ES-I3 (cell line): ENCODE data around the gene FGB.

ENCODE experiments used
- H3K36me3 ChIP-seq: 2 replicates; pipeline ENCODE4 v1.6.1; 2013; ENCODE audit warnings: mild to moderate bottlenecking, low read length, control low read depth, moderate library complexity; ENCODE audit not compliant: insufficient read depth
- H3K4me1 ChIP-seq: 2 replicates; pipeline ENCODE4 v1.6.1; 2013; ENCODE audit warnings: mild to moderate bottlenecking, control low read depth, low read length; ENCODE audit not compliant: insufficient read depth
- H3K9ac ChIP-seq: 2 replicates; pipeline ENCODE4 v1.6.1; 2013; ENCODE audit warnings: low read depth, mild to moderate bottlenecking, low read length, moderate library complexity
- H3K9me3 ChIP-seq: 2 replicates; pipeline ENCODE4 v1.6.1; 2013; ENCODE audit warnings: mild to moderate bottlenecking, low read length, moderate library complexity; ENCODE audit not compliant: control insufficient read depth, insufficient read depth

FGB gene

DNA sequence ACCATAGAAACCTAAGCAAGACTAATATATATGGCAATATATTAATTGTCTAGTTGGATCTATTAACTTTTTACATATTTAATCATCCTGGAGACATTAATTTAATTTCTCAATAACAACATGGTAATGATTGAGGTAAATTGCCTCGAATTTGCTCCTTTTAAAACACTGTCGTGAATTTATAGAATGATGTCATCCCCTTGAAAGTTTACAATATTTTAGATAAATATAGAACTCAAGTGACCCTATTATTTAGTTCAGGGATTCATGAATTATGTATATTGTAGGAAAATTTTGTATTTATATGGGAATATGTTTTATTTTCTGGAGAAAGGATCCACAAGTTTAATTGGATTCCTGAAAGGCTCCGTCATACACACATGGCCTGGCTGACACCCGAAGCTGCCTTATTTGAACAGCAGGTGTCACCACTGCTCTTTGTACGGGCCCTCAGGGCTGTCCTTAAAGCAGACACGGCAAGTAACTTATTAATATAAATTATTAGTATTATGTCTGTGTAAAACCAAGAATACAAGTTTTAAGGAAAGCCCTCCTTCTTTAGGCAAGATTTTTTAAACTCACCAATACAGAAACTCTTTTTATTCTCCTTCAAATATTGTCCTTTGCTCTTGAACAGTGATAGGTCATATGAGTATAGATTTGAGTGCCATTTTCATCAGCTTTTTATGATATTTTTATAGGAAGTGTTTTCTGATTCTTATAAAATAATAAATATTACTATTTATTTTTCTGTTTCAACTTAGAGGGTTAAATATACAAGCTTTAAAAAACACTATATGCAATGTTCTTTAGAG lies 10.7 kb upstream of the FGB start:
- no peaks in the 10 kb centered on the region for H3K9me3 ChIP-seq
- H3K36me3 ChIP-seq, result no peaks in the 10 kb centered on the region
- H3K9ac ChIP-seq, result no peak overlapping the region
- no peaks in the 10 kb centered on the region for H3K4me1 ChIP-seq

GRCh38 chr4:154559141-154559493 lies 3.7 kb upstream of the FGB start:
- no peak overlapping the region for H3K9ac ChIP-seq
- no peaks in the 10 kb centered on the region for H3K4me1 ChIP-seq
- no peaks in the 10 kb centered on the region for H3K9me3 ChIP-seq
- no peaks in the 10 kb centered on the region for H3K36me3 ChIP-seq

DNA sequence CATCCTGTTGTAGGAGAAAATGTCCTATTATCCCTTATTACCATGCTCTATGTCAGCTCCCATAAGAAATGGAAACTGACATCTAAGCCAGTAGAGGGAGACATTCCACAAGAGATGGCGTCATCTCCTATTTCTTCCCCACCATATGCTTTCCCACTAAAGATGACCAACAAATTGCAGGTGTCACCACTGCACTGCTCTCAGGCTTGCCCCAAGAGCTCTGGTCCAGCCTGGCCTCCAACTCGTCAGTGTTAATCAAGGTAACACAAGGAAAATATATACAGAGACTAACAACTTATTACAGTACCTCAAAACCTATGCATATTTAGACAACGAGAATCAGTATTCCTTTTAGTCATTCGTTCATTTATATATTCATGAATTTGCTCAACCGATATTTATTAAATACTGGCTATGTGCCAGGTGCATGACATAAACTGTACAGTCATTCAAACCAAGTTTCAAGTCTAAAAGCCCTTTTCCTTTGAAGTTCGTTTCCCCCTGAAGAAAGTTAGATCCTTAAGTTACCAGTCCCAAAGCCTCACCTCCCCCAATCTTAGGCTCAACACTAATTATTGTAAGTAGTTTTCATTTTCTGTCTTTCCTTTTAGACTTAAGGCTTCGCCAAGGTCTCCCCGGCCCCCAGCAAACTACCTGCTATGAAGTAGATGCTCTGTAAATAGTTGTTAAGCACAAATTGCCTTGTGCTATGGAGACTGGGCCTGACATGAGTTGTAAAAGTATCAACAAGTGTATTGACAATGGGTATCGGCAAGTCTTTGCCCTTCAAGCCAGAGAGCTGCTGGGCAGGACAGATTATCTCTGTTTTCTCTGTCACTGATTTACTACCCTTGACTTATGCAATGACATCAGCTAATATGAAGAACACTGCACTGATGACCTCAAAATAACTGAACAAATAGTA lies 3.1 kb upstream of the FGB start:
- H3K9me3 ChIP-seq, result no peaks in the 10 kb centered on the region
- H3K9ac ChIP-seq, result no peak overlapping the region
- H3K4me1 ChIP-seq, result no peaks in the 10 kb centered on the region
- H3K36me3 ChIP-seq, result no peaks in the 10 kb centered on the region

GRCh38 chr4:154560419-154560801 lies 2.4 kb upstream of the FGB start:
- H3K9me3 ChIP-seq, result no peaks in the 10 kb centered on the region
- H3K9ac ChIP-seq, result no peak overlapping the region
- H3K36me3 ChIP-seq, result no peaks in the 10 kb centered on the region
- H3K4me1 ChIP-seq, result no peaks in the 10 kb centered on the region

GRCh38 chr4:154560824-154561231 lies 2.0 kb upstream of the FGB start:
- Histone ChIP-seq H3K36me3 (no peaks in the 10 kb centered on the region), H3K9me3 (no peaks in the 10 kb centered on the region), H3K4me1 (no peaks in the 10 kb centered on the region), H3K9ac (no peak overlapping the region)

GRCh38 chr4:154564311-154564710 lies 1.5 kb downstream of the FGB start:
- H3K9me3 ChIP-seq, result no peaks in the 10 kb centered on the region
- no peaks in the 10 kb centered on the region for H3K36me3 ChIP-seq
- no peaks in the 10 kb centered on the region; the same call in 1 of the 2 replicates for H3K4me1 ChIP-seq
- H3K9ac ChIP-seq, result no peak overlapping the region

GRCh38 chr4:154565704-154566103 lies 2.9 kb downstream of the FGB start:
- H3K9ac ChIP-seq, result no peak overlapping the region
- no peaks in the 10 kb centered on the region for H3K36me3 ChIP-seq
- H3K4me1 ChIP-seq, result no peaks in the 10 kb centered on the region; the same call in 1 of the 2 replicates
- H3K9me3 ChIP-seq, result no peaks in the 10 kb centered on the region

DNA sequence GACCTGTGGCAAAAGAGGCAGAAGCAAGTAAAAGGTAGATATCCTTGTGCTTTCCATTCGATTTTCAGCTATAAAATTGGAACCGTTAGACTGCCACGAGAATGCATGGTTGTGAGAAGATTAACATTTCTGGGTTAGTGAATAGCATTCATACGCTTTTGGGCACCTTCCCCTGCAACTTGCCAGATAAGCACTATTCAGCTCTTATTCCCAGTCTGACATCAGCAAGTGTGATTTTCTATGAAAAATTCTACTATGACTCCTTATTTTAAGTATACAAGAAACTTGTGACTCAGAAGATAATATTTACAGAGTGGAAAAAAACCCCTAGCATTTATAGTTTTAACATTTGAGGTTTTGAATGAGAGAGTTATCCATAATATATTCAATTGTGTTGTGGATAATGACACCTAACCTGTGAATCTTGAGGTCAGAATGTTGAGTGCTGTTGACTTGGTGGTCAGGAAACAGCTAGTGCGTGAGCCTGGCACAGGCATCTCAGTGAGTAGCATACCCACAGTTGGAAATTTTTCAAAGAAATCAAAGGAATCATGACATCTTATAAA lies 3.9 kb downstream of the FGB start:
- Histone ChIP-seq H3K9me3 (no peaks in the 10 kb centered on the region), H3K9ac (no peak overlapping the region), H3K36me3 (no peaks in the 10 kb centered on the region), H3K4me1 (no peaks in the 10 kb centered on the region; the same call in 1 of the 2 replicates)

- no peaks in the 10 kb centered on the region for H3K9me3 ChIP-seq
- H3K36me3 ChIP-seq, result no peaks in the 10 kb centered on the region
- H3K9ac ChIP-seq, result no peak overlapping the region
- no peaks in the 10 kb centered on the region; the same call in 1 of the 2 replicates for H3K4me1 ChIP-seq
These were observed 6.2 kb downstream of the FGB start for GRCh38 chr4:154569028-154569427.

GRCh38 chr4:154569584-154569983 lies 6.8 kb downstream of the FGB start:
- H3K9me3 ChIP-seq, result no peaks in the 10 kb centered on the region
- no peak overlapping the region for H3K9ac ChIP-seq
- no peaks in the 10 kb centered on the region for H3K36me3 ChIP-seq
- no peaks in the 10 kb centered on the region; the same call in 1 of the 2 replicates for H3K4me1 ChIP-seq

GRCh38 chr4:154573190-154573870 lies 10.5 kb downstream of the FGB start:
- H3K9me3 ChIP-seq, result no peaks in the 10 kb centered on the region
- H3K36me3 ChIP-seq, result no peaks in the 10 kb centered on the region
- H3K4me1 ChIP-seq, result no peaks in the 10 kb centered on the region
- H3K9ac ChIP-seq, result no peak overlapping the region

DNA sequence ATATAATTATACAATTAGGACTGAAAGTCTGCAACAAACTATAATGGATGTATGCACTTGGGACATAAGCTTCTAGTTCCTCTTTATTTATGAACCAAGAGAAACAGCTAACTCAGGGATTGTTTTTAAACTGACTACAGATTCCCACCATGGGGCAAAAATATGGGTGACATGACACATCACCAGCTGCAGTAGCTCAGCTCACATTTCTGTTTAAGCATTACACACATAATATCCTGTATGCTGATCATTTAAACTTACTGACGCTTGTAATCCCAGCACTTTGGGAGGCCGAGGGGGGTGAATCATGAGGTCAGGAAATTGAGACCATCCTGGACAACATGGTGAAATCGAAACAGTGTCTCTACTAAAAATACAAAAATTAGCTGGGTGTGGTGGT lies 11.5 kb downstream of the FGB start:
- no peaks in the 10 kb centered on the region for H3K9me3 ChIP-seq
- H3K36me3 ChIP-seq, result no peaks in the 10 kb centered on the region
- no peak overlapping the region for H3K9ac ChIP-seq
- H3K4me1 ChIP-seq, result no peaks in the 10 kb centered on the region

DNA sequence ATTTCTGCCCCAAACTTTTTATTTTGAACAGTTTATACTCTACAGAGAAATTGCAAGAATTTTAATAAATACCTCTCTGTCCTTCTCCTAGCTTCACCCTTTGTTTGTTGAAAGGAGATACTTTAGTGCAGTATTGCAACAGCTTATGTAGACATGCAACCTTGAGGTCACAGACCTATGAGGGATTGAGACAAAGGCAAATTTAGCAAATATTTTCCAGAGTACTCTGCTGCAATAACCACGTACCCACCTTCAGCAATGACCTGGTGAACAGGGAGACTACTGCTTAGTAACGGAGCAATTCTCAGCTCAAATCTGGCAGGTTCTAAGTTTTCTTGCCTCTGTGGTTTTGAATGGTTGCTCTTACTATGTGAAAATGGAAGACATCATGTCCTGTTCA lies 14.5 kb downstream of the FGB start:
- Histone ChIP-seq H3K9ac (no peak overlapping the region), H3K4me1 (no peaks in the 10 kb centered on the region), H3K9me3 (no peaks in the 10 kb centered on the region), H3K36me3 (no peaks in the 10 kb centered on the region)

- Histone ChIP-seq H3K9me3 (no peaks in the 10 kb centered on the region), H3K9ac (no peak overlapping the region), H3K4me1 (no peaks in the 10 kb centered on the region)
These were observed 16.1 kb downstream of the FGB start for GRCh38 chr4:154578919-154579318.

More at GRCh38 chr4:154578919-154579318, 16.1 kb downstream of the FGB start:
- no peaks in the 10 kb centered on the region for H3K36me3 ChIP-seq
